Esophagus squamous epithelium (tissue), 4 donors: ENCODE results near the gene TMEM176B.

Source experiments
- POLR2A ChIP-seq, 4 donors: fragments of 450-650 bp; IDR thresholded peaks; one replicate each; pipeline ENCODE4 v1.6.1; 2017; ENCODE audit warnings: antibody characterized with exemption in 4 of 4, mild to moderate bottlenecking in 4 of 4, moderate library complexity in 3 of 4
- TF ChIP-seq, protein P1 (sequence below), 6 experiments: fragments of 450-650 bp in 4 of 6; fragments of 200-600 bp in 2 of 6; sonication (generic) in 2 of 6; IDR thresholded peaks; one replicate each; pipeline ENCODE4 v1.5.1; 2016 to 2019; ENCODE audit warnings: antibody characterized with exemption in 6 of 6, mild to moderate bottlenecking in 4 of 6, moderate library complexity in 4 of 6

DNA sequence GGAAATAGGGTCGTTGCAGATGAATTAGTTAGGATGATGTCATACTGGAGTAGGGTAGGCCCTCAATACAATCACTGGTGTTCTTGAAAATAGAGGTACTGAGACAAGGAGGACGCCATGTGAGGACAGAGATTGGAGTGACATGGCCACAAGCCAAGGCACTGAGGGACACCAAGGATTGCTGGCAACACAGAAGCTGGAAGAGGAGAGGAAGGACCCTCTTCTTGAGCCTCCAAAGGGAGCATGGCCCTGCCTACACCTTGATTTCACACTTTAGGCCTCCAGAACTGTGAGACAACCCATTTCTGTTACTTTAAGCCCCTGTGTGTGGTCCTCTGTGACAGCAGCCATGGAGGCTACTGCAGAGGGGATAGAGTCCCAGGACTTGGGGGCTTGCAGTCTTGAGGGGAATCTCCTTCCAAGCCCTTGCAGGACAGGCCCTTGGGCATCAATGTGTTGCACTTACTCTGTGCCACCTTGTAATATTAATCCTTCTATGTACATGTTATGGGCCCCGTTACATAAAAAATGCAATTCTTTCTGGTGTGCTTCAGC lies 48.5 kb upstream of the TMEM176B start:
- TF ChIP-seq POLR2A (IDR thresholded peaks at IDR 0.05), result no peak
- TF ChIP-seq, protein P1, sequence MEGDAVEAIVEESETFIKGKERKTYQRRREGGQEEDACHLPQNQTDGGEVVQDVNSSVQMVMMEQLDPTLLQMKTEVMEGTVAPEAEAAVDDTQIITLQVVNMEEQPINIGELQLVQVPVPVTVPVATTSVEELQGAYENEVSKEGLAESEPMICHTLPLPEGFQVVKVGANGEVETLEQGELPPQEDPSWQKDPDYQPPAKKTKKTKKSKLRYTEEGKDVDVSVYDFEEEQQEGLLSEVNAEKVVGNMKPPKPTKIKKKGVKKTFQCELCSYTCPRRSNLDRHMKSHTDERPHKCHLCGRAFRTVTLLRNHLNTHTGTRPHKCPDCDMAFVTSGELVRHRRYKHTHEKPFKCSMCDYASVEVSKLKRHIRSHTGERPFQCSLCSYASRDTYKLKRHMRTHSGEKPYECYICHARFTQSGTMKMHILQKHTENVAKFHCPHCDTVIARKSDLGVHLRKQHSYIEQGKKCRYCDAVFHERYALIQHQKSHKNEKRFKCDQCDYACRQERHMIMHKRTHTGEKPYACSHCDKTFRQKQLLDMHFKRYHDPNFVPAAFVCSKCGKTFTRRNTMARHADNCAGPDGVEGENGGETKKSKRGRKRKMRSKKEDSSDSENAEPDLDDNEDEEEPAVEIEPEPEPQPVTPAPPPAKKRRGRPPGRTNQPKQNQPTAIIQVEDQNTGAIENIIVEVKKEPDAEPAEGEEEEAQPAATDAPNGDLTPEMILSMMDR (IDR thresholded peaks at IDR 0.05), result no peak
